ENCODE data around the gene ROR1. TPM values are rescaled to one million over a fixed set of nuclear protein-coding genes. Genes with fewer than 3 reads are reported as not detected.

The ROR1 gene
- total RNA-seq, 6 experiments from 2014 or later: 0.04 to 0.58 (median 0.37) TPM

DNA sequence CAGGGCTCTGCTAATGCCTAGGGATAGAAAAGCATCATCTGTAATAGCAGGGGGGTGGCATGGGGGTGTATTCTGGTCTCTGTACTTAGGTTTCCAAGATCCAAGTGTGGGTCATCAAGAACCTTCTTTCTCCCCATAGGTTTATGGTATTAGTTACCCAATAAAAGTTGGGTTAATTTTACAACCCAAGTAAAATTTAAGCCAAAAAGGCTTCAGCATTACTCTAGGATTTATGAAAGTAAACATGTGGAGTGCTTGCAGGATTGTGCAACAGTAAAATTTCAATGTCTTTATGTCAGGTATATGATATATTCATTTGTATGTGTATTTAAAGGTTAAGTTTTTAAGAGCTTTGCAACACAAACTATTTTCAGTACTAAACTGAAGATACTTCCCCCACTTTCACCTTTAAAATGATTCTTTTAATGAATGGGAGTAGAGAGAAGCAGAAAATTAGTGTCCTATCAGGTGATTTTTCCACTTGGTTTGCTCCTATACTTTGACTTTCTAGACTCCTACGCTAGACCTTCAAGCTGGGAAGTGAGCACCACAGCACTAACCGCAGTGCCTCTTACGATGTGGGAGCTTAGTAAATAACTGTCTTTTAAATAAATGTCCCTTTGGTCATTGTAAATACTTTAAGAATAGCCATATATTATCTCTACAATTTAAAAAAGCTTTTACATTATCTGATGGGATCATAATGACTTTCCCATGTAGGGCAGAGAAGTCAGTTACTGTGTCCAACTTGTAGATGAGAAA is 361.8 kb downstream of the ROR1 start:
- Histone ChIP-seq H3K27me3 (no peaks in the 10 kb centered on the region), H3K9me3 (no peaks in the 10 kb centered on the region), H3K36me3 (no peaks in the 10 kb centered on the region), H3K27ac (no peak overlapping the region), H3K4me3 (no peak overlapping the region), H3K4me1 (no peaks in the 10 kb centered on the region)
- ATAC-seq (no peak), DNase-seq (no peak)
- WGBS (ENCODE audit: insufficient coverage, low coverage, low lambda C conversion rate, missing lambda C conversion rate): 80% methylated on average over 3 of the region's 3 CpGs
- TF ChIP-seq, protein P1, sequence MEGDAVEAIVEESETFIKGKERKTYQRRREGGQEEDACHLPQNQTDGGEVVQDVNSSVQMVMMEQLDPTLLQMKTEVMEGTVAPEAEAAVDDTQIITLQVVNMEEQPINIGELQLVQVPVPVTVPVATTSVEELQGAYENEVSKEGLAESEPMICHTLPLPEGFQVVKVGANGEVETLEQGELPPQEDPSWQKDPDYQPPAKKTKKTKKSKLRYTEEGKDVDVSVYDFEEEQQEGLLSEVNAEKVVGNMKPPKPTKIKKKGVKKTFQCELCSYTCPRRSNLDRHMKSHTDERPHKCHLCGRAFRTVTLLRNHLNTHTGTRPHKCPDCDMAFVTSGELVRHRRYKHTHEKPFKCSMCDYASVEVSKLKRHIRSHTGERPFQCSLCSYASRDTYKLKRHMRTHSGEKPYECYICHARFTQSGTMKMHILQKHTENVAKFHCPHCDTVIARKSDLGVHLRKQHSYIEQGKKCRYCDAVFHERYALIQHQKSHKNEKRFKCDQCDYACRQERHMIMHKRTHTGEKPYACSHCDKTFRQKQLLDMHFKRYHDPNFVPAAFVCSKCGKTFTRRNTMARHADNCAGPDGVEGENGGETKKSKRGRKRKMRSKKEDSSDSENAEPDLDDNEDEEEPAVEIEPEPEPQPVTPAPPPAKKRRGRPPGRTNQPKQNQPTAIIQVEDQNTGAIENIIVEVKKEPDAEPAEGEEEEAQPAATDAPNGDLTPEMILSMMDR (IDR thresholded peaks at IDR 0.05): no peak
- no peak for TF ChIP-seq POLR2A (IDR thresholded peaks at IDR 0.05)
- intact Hi-C loops (cut with DNase I): loop anchor here in 1 of 2 donors (10.0 kb wide), 1 partner anchor 441 kb away; no protein-coding TSS in a partner anchor

- WGBS (ENCODE audit: insufficient coverage, low coverage, low lambda C conversion rate, missing lambda C conversion rate): 50% methylated on average over 4 of the region's 5 CpGs
- Histone ChIP-seq H3K4me1 (no peaks in the 10 kb centered on the region), H3K27me3 (no peaks in the 10 kb centered on the region), H3K27ac (no peak overlapping the region), H3K4me3 (no peak overlapping the region), H3K36me3 (no peaks in the 10 kb centered on the region), H3K9me3 (no peaks in the 10 kb centered on the region)
- TF ChIP-seq, protein P1 (IDR thresholded peaks at IDR 0.05): no peak
- no peak for TF ChIP-seq POLR2A (IDR thresholded peaks at IDR 0.05)
- intact Hi-C loops (cut with DNase I): loop anchor here in 1 of 2 donors (10.0 kb wide), 1 partner anchor 441 kb away; no protein-coding TSS in a partner anchor
- no peak for ATAC-seq
- DNase-seq: no peak
Measured at GRCh38 chr1:64136296-64136695, 362.5 kb downstream of the ROR1 start.

DNA sequence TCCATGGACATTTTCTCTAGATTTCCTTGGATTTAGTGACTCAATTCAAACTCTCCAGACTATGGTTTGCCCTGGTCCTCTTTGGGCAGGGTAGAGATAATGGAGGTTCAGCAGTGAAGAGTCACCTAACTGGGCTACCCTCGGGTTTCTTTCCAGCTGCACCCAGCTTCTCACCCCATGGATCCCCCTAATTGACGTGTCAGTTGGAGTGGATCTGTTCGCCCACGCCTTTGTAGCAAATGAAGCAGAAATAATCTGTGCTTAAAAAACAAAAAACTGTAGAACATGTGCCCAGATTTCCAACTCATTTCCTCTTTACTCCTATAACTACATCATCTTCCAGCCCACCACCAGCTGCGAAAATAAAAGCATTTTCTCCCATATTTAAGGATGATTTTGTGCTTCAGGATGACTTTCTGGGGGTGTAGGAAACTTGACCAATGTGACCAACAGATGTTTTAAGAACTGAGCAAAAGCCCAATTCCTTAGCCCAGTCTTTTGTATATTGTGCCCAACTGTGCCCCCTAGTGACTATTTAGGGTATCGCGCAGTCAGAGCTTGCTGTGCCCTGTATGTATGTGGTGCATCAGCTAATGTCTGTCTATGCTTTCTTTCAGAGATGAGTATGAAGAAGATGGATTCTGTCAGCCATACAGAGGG is 363.1 kb downstream of the ROR1 start:
- H3K36me3 ChIP-seq: no peaks in the 10 kb centered on the region
- H3K4me3 ChIP-seq: no peak overlapping the region
- no peaks in the 10 kb centered on the region for H3K27me3 ChIP-seq
- 22% methylated on average over 7 of the region's 7 CpGs for WGBS (ENCODE audit: insufficient coverage, low coverage, low lambda C conversion rate, missing lambda C conversion rate)
- peak; percentile 41 to 66 (median 57) for DNase-seq
- intact Hi-C loops (cut with DNase I): loop anchor here in 1 of 2 donors (10.0 kb wide), 1 partner anchor 442 kb away; no protein-coding TSS in a partner anchor
- no peak for TF ChIP-seq POLR2A (IDR thresholded peaks at IDR 0.05)
- TF ChIP-seq, protein P1 (IDR thresholded peaks at IDR 0.05): peak; percentile 81 to 93 (median 90)
- no peak overlapping the region for H3K27ac ChIP-seq
- H3K4me1 ChIP-seq: no peaks in the 10 kb centered on the region
- no peaks in the 10 kb centered on the region for H3K9me3 ChIP-seq
- peak; percentile 89 to 96 (median 93) for ATAC-seq

DNA sequence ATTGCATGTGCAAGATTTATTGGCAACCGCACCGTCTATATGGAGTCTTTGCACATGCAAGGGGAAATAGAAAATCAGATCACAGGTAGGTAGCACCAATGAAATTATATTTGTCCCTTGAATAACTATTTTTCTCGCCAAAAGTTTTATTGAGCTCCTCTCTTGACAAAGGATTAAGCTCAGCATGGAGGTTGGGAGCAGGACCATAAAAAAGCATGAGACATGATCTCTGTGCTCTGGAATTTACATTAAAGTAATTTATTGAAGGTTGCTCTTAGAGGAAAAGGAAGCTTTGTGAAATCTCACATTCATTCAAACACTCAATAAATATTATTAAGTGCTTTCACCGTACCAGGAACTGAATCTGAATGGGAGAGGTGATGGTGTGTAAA is 363.6 kb downstream of the ROR1 start:
- DNase-seq (no peak), ATAC-seq (no peak)
- H3K27ac ChIP-seq: no peak overlapping the region
- intact Hi-C loops (cut with DNase I): loop anchor here in 1 of 2 donors (10.0 kb wide), 1 partner anchor 443 kb away; no protein-coding TSS in a partner anchor
- H3K4me1 ChIP-seq: no peaks in the 10 kb centered on the region
- H3K4me3 ChIP-seq: no peak overlapping the region
- no peaks in the 10 kb centered on the region for H3K27me3 ChIP-seq
- TF ChIP-seq, protein P1 (IDR thresholded peaks at IDR 0.05): no peak
- TF ChIP-seq POLR2A (IDR thresholded peaks at IDR 0.05): no peak
- WGBS (ENCODE audit: insufficient coverage, low coverage, low lambda C conversion rate, missing lambda C conversion rate): 39% methylated on average over 4 of the region's 4 CpGs
- no peaks in the 10 kb centered on the region for H3K9me3 ChIP-seq
- no peaks in the 10 kb centered on the region for H3K36me3 ChIP-seq

All from right lobe of liver (tissue), 6 donors.